PFSK-1 (cell line): ENCODE data around the gene HOXC6.

Experiments
- FOXP2 ChIP-seq: optimal IDR thresholded peaks from 2 replicates; pipeline ENCODE3; 2011; ENCODE audit warnings: borderline replicate concordance, control low read depth, inconsistent platforms; ENCODE audit not compliant: insufficient read depth; ENCODE audit errors: extremely low read length, extremely low read depth
- POLR2AphosphoS5 ChIP-seq: IDR thresholded peaks from 2 replicates; pipeline ENCODE4 v1.6.1; 2012; ENCODE audit warnings: low read depth, mild to moderate bottlenecking, control low read depth, low read length, moderate library complexity
- SIN3A ChIP-seq: IDR thresholded peaks from 2 replicates; pipeline ENCODE4 v1.6.1; 2012; ENCODE audit warnings: mild to moderate bottlenecking, low read length, moderate library complexity, borderline replicate concordance; ENCODE audit not compliant: insufficient read depth
- TAF1 ChIP-seq: IDR thresholded peaks from 2 replicates; pipeline ENCODE4 v1.6.1; 2012; ENCODE audit warnings: low read length, control low read depth, borderline replicate concordance; ENCODE audit not compliant: insufficient read depth
- TF ChIP-seq, protein P1 (sequence below), 2 experiments: IDR thresholded peaks; 2 replicates each; pipeline versions ENCODE4 v1.6.1 to v1.8.0; 2011 to 2012; ENCODE audit warnings: low read depth in 2 of 2, low read length in 2 of 2, control low read depth in 1 of 2, inconsistent platforms in 1 of 2, mild to moderate bottlenecking in 1 of 2, moderate library complexity in 1 of 2; ENCODE audit not compliant: insufficient read depth in 1 of 2

HOXC6 gene

GRCh38 chr12:54027442-54027786, 826 bp upstream of the HOXC6 start:
- TF ChIP-seq FOXP2: no peak
- TF ChIP-seq POLR2AphosphoS5: no peak
- no peak for TF ChIP-seq TAF1

DNA sequence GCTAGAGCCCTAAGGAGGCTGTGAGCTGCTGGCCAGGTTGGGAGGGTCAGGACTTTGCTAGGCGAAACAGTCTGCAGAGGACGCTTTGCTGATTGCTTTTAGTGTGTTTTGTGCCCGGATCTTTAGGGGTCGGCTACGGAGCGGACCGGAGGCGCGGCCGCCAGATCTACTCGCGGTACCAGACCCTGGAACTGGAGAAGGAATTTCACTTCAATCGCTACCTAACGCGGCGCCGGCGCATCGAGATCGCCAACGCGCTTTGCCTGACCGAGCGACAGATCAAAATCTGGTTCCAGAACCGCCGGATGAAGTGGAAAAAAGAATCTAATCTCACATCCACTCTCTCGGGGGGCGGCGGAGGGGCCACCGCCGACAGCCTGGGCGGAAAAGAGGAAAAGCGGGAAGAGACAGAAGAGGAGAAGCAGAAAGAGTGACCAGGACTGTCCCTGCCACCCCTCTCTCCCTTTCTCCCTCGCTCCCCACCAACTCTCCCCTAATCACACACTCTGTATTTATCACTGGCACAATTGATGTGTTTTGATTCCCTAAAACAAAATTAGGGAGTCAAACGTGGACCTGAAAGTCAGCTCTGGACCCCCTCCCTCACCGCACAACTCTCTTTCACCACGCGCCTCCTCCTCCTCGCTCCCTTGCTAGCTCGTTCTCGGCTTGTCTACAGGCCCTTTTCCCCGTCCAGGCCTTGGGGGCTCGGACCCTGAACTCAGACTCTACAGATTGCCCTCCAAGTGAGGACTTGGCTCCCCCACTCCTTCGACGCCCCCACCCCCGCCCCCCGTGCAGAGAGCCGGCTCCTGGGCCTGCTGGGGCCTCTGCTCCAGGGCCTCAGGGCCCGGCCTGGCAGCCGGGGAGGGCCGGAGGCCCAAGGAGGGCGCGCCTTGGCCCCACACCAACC, 1.5 kb downstream of the HOXC6 start:
- TF ChIP-seq, protein P1, sequence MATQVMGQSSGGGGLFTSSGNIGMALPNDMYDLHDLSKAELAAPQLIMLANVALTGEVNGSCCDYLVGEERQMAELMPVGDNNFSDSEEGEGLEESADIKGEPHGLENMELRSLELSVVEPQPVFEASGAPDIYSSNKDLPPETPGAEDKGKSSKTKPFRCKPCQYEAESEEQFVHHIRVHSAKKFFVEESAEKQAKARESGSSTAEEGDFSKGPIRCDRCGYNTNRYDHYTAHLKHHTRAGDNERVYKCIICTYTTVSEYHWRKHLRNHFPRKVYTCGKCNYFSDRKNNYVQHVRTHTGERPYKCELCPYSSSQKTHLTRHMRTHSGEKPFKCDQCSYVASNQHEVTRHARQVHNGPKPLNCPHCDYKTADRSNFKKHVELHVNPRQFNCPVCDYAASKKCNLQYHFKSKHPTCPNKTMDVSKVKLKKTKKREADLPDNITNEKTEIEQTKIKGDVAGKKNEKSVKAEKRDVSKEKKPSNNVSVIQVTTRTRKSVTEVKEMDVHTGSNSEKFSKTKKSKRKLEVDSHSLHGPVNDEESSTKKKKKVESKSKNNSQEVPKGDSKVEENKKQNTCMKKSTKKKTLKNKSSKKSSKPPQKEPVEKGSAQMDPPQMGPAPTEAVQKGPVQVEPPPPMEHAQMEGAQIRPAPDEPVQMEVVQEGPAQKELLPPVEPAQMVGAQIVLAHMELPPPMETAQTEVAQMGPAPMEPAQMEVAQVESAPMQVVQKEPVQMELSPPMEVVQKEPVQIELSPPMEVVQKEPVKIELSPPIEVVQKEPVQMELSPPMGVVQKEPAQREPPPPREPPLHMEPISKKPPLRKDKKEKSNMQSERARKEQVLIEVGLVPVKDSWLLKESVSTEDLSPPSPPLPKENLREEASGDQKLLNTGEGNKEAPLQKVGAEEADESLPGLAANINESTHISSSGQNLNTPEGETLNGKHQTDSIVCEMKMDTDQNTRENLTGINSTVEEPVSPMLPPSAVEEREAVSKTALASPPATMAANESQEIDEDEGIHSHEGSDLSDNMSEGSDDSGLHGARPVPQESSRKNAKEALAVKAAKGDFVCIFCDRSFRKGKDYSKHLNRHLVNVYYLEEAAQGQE (IDR thresholded peaks at IDR 0.05; ENCODE audit: insufficient read depth in 1 of 2, low read depth in 2 of 2, low read length in 2 of 2): no peak
- TF ChIP-seq POLR2AphosphoS5 (no peak), FOXP2 (no peak), TAF1 (no peak), SIN3A (no peak)

DNA sequence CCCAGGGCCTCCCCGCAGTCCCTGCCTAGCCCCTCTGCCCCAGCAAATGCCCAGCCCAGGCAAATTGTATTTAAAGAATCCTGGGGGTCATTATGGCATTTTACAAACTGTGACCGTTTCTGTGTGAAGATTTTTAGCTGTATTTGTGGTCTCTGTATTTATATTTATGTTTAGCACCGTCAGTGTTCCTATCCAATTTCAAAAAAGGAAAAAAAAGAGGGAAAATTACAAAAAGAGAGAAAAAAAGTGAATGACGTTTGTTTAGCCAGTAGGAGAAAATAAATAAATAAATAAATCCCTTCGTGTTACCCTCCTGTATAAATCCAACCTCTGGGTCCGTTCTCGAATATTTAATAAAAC, 2.2 kb downstream of the HOXC6 start:
- TF ChIP-seq FOXP2: no peak
- no peak for TF ChIP-seq POLR2AphosphoS5
- TF ChIP-seq SIN3A: no peak
- TF ChIP-seq, protein P1 (IDR thresholded peaks at IDR 0.05; ENCODE audit: insufficient read depth in 1 of 2, low read depth in 2 of 2, low read length in 2 of 2): no peak
- TF ChIP-seq TAF1: no peak

DNA sequence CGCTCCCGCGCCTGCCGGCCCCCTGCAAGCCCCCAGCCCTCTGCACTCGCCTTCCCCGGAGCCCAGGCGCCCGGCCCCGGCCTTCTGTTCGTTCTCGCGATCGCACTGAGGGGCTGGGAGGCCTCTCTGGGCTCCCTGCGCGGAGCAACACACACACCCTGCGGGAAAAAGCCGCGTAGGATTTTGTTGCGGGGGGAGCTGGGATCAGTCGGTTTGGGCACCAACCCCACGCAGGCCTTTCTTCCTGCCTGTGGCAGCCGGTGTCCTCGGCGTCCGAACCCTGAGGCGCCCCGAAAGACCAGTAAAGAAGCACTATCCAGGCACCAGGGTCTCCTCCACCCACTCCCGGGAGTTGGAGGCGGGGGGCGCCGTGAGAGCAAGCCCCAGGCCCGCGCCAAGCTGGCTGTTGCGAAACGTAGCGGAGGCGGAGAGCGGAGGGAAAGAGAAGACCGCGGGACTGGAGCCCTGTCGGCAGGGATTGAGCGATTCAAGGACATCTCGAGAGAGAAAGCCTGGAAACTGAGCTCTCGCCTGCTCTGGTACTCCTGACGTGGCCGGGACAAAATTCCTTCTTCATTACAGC, 2.7 kb downstream of the HOXC6 start:
- TF ChIP-seq FOXP2: no peak
- no peak for TF ChIP-seq POLR2AphosphoS5
- TF ChIP-seq, protein P1 (IDR thresholded peaks at IDR 0.05; ENCODE audit: insufficient read depth in 1 of 2, low read depth in 2 of 2, low read length in 2 of 2): no peak
- TF ChIP-seq SIN3A: no peak
- TF ChIP-seq TAF1: no peak

- no peak for TF ChIP-seq POLR2AphosphoS5
- TF ChIP-seq FOXP2: no peak
- TF ChIP-seq, protein P1 (IDR thresholded peaks at IDR 0.05; ENCODE audit: insufficient read depth in 1 of 2, low read depth in 2 of 2, low read length in 2 of 2): no peak
- no peak for TF ChIP-seq TAF1
- TF ChIP-seq SIN3A: no peak
These were observed 3.2 kb downstream of the HOXC6 start for GRCh38 chr12:54031480-54031879.
